Activated T-cell treated with anti-CD3 and anti-CD28 coated beads for 48 hours (primary cell): ENCODE measurements around the gene PANK3.
"Not testable (repeated sequence)": the region's sequence is repeated elsewhere in the genome, so short reads cannot be mapped to it uniquely, and the experiment has no call there.

Experiments
- DNase-seq: peaks from one replicate; pipeline ENCODE4 v3.0.0-alpha.2; 2020; ENCODE audit warnings: low read depth

The PANK3 gene

GRCh38 chr5:168578538-168579487 is at the start of gene PANK3:
TSS of gene PANK3 (minus strand) at chr5:168579368. CDS start at chr5:168579283, 85 bp downstream.
- no peak for DNase-seq

- DNase-seq = no peak
Observed at GRCh38 chr5:168624850-168625364, 45.7 kb upstream of the PANK3 start.

- DNase-seq = no peak
Observed at GRCh38 chr5:168620807-168621206, 41.6 kb upstream of the PANK3 start.

- no peak for DNase-seq
Observed at GRCh38 chr5:168614661-168615060, 35.5 kb upstream of the PANK3 start.

- DNase-seq = no peak
Observed at GRCh38 chr5:168613996-168614395, 34.8 kb upstream of the PANK3 start.

GRCh38 chr5:168613396-168613795 is 34.2 kb upstream of the PANK3 start:
- DNase-seq = no peak

GRCh38 chr5:168612996-168613395 is 33.8 kb upstream of the PANK3 start:
- no peak for DNase-seq

- DNase-seq = no peak
Observed at GRCh38 chr5:168612123-168612522, 33.0 kb upstream of the PANK3 start.

GRCh38 chr5:168611165-168611564 is 32.0 kb upstream of the PANK3 start:
- no peak for DNase-seq

GRCh38 chr5:168609806-168610482 is 30.8 kb upstream of the PANK3 start:
- no peak for DNase-seq

GRCh38 chr5:168608821-168609220 is 29.7 kb upstream of the PANK3 start:
- no peak for DNase-seq

GRCh38 chr5:168608386-168608785 is 29.2 kb upstream of the PANK3 start:
- DNase-seq = no peak

GRCh38 chr5:168607946-168608345 is 28.8 kb upstream of the PANK3 start:
- DNase-seq = peak; percentile 45

- no peak for DNase-seq
Observed at GRCh38 chr5:168606562-168606961, 27.4 kb upstream of the PANK3 start.

- DNase-seq = no peak
Observed at GRCh38 chr5:168604436-168604835, 25.3 kb upstream of the PANK3 start.

- DNase-seq = no peak
Observed at GRCh38 chr5:168603746-168604145, 24.6 kb upstream of the PANK3 start.

- no peak for DNase-seq
Observed at GRCh38 chr5:168602517-168602916, 23.3 kb upstream of the PANK3 start.

GRCh38 chr5:168601972-168602371 is 22.8 kb upstream of the PANK3 start:
- DNase-seq = no peak

- no peak for DNase-seq
Observed at GRCh38 chr5:168600409-168600808, 21.2 kb upstream of the PANK3 start.

GRCh38 chr5:168599826-168600225 is 20.7 kb upstream of the PANK3 start:
- DNase-seq = no peak

GRCh38 chr5:168598639-168599038 is 19.5 kb upstream of the PANK3 start:
- no peak for DNase-seq

- DNase-seq = no peak
Observed at GRCh38 chr5:168596927-168597326, 17.8 kb upstream of the PANK3 start.

- DNase-seq = not testable (repeated sequence)
Observed at GRCh38 chr5:168596122-168596521, 17.0 kb upstream of the PANK3 start.
